AG04450 (cell line): Measurements from ENCODE around the gene HRH1. TPM values are rescaled to one million over a fixed set of nuclear protein-coding genes. Genes with fewer than 3 reads are reported as not detected.
A peak's percentile ranks its signal among the peaks of the same experiment; 100 is the strongest.

Experiments used
- CTCF ChIA-PET: fragments of 300-600, 350-600 bp; formaldehyde crosslinking; extraction: SDS; loops from one replicate; lab custom pipeline; 2022; ENCODE audit warnings: antibody characterized with exemption, inconsistent platforms; lab: Charles Lee
- POLR2A ChIA-PET: fragments of 350-600 bp; formaldehyde crosslinking; extraction: SDS; loops from one replicate; lab custom pipeline; 2021; ENCODE audit warnings: antibody characterized with exemption, inconsistent platforms; lab: Yijun Ruan, JAX
- DNase-seq: peaks from one replicate; pipeline ENCODE4 v3.0.0-alpha.2; 2011; ENCODE audit warnings: low read depth, low spot score
- H3K27ac ChIP-seq: one replicate; pipeline ENCODE4 v1.5.1; 2012; ENCODE audit warnings: low read depth, low read length, control low read depth
- H3K27me3 ChIP-seq: one replicate; pipeline ENCODE4 v1.6.0; 2012; ENCODE audit warnings: low read length; ENCODE audit not compliant: control insufficient read depth, insufficient read depth
- H3K4me3 ChIP-seq: 2 replicates; pipeline ENCODE4 v1.5.1; 2011; ENCODE audit warnings: mild to moderate bottlenecking, low read depth, low read length, control low read depth
- H3K9me3 ChIP-seq: 2 replicates; pipeline ENCODE4 v1.5.1; 2012; ENCODE audit warnings: low read length; ENCODE audit not compliant: control insufficient read depth, insufficient read depth
- polyA plus RNA-seq: library from polyadenylated mRNA; depleted of rRNA; stranded (reverse); fragments of >200 nt; gene quantifications from 2 replicates; pipeline ENCODE4 v1.2.3, GENCODE V29; 2011
- TF ChIP-seq, protein P1 (sequence below): IDR thresholded peaks from 2 replicates; pipeline ENCODE4 v1.5.1; 2011; ENCODE audit warnings: low read depth, low read length, control low read depth, inconsistent platforms

Gene HRH1
- polyA plus RNA-seq, 1 experiment: 25.4 TPM

DNA sequence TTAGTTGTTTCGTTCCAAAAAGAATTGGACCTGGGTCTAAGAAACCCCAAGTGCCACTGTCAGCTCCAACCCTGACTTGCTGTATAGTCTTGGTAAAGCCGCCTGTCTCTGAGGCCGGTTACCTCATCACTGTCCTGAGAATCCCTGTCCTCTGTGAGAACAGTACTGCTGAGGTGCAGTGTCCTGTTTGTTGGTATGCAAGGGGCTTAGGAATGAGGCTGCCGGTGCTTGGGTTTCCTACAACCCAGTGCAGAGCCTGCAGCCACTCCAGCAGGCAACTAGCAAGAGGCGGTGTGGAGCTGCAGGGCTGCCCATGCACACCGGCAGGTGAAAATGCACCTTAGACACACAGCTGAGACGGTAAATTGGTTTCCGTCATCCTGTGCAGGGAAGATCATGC lies 65.9 kb downstream of the HRH1 start:
- no peaks in the 10 kb centered on the region; the same call in 1 of the 2 replicates for H3K9me3 ChIP-seq
- no peak for DNase-seq
- no peak overlapping the region for H3K27ac ChIP-seq
- no peaks in the 10 kb centered on the region for H3K27me3 ChIP-seq
- POLR2A ChIA-PET: no interaction called here
- no peak overlapping the region for H3K4me3 ChIP-seq
- TF ChIP-seq, protein P1, sequence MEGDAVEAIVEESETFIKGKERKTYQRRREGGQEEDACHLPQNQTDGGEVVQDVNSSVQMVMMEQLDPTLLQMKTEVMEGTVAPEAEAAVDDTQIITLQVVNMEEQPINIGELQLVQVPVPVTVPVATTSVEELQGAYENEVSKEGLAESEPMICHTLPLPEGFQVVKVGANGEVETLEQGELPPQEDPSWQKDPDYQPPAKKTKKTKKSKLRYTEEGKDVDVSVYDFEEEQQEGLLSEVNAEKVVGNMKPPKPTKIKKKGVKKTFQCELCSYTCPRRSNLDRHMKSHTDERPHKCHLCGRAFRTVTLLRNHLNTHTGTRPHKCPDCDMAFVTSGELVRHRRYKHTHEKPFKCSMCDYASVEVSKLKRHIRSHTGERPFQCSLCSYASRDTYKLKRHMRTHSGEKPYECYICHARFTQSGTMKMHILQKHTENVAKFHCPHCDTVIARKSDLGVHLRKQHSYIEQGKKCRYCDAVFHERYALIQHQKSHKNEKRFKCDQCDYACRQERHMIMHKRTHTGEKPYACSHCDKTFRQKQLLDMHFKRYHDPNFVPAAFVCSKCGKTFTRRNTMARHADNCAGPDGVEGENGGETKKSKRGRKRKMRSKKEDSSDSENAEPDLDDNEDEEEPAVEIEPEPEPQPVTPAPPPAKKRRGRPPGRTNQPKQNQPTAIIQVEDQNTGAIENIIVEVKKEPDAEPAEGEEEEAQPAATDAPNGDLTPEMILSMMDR: no peak
- CTCF ChIA-PET: interaction anchor here (0.6 to 0.7 kb wide), 5 partner anchors 10 to 1016 kb away, joined by 3 to 12 read pairs (median 4); no protein-coding TSS in a partner anchor

DNA sequence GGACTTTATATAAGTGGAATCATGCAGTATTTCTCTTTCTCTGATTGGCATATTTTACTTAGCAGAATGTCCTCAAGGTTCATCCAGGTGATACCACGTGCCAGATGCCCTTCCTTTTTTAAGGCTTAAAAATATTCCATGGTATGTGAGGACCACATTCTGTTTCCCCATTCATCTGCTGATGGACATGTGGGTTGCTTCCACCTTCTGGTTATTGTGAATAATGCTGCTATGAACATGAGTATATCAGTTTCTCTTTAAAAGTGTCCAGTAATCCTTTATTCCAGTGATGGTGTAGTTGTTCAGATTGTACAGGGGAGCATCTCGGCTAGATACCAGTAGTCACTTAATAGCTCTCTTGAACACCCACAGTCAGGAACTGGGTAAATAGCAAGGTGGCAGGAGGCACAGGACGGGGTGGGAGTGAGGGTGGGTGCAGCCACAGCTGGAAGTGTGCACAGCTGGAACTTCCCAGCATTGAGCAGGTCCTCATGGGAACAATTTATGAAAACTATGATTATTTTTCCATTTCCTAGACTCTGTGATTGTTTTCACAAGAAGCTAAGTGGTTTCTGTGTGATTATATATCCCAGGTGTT lies 67.6 kb downstream of the HRH1 start:
- Histone ChIP-seq H3K27me3 (no peaks in the 10 kb centered on the region), H3K4me3 (no peak overlapping the region), H3K9me3 (no peaks in the 10 kb centered on the region; the same call in 1 of the 2 replicates), H3K27ac (no peak overlapping the region)
- DNase-seq: no peak
- POLR2A ChIA-PET: no interaction called here
- TF ChIP-seq, protein P1: peak; percentile 23; the same call in 1 of the 2 replicates
- CTCF ChIA-PET: interaction anchor here (0.6 to 1.5 kb wide), 4 partner anchors 10 to 161 kb away, joined by 3 to 10 read pairs (median 3); no protein-coding TSS in a partner anchor

DNA sequence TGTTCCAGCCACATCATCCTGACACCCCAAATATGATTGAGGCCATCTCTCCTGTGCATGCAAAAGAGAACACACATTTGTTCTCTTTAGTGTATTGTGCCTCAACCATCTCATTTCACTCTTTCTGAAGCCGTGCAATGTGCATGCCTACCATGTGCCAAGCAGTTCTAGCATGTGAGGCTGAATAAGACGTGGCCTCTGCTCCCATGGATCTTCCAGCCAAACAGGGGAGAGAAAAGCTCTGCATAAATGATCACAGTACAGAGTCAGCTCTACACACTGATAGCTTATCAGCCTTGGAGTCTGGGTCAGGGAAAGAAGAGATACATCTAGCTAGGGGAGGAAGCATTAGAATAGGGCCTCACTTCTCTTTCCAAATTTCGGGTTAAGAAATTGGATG lies 69.7 kb downstream of the HRH1 start:
- H3K4me3 ChIP-seq: no peak overlapping the region
- H3K27ac ChIP-seq: no peak overlapping the region
- no peaks in the 10 kb centered on the region for H3K27me3 ChIP-seq
- POLR2A ChIA-PET: no interaction called here
- TF ChIP-seq, protein P1: no peak
- H3K9me3 ChIP-seq: no peaks in the 10 kb centered on the region; the same call in 1 of the 2 replicates
- DNase-seq: no peak
- CTCF ChIA-PET: interaction anchor here (2.1 kb wide), 1 partner anchor 68 kb away, joined by 7 read pairs; no protein-coding TSS in a partner anchor

DNA sequence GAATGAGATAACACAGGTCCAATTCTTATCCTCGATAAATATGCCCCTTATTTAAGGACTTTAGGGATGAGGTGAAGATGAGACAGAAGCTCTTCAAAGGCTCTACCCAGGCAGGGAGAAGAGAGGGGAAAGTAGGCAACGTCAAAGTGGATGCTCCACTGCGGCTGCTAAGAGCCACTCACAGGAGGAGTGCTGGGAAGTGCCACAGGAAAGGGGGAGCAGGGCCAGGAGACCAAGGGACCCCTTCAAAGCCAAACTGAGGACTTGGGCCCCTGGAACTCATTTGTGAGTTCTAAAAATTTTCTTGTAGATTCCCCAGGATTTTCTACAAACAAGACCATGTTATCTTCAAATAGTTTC lies 70.6 kb downstream of the HRH1 start:
- Histone ChIP-seq H3K4me3 (no peak overlapping the region), H3K27me3 (no peaks in the 10 kb centered on the region), H3K27ac (no peak overlapping the region), H3K9me3 (no peaks in the 10 kb centered on the region; the same call in 1 of the 2 replicates)
- DNase-seq: no peak
- ChIA-PET CTCF (interaction anchor here (2.1 kb wide), 1 partner anchor 69 kb away, joined by 7 read pairs; no protein-coding TSS in a partner anchor), POLR2A (no interaction called here)
- TF ChIP-seq, protein P1: no peak

DNA sequence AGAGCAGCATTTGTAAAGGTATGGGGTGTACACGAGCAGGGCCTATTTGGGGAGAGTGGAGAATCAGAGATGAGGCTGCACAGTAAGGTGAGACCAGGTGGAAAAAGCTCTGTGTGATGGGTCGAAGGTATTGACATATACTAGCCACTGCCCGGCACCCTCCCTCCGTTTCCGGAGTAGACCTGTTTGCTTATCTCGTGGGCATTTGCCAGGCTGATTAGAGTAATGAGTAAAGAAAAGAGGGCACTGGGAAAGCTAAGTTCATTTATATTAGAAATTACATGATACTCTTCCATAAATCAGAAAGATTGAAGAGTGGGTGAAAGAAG lies 71.7 kb downstream of the HRH1 start:
- TF ChIP-seq, protein P1: no peak
- no peak for DNase-seq
- H3K9me3 ChIP-seq: no peaks in the 10 kb centered on the region; the same call in 1 of the 2 replicates
- ChIA-PET CTCF (interaction anchor here (0.8 kb wide), 1 partner anchor 71 kb away, joined by 3 read pairs; no protein-coding TSS in a partner anchor), POLR2A (no interaction called here)
- no peaks in the 10 kb centered on the region for H3K27me3 ChIP-seq
- peak overlapping the region; percentile 31 for H3K27ac ChIP-seq
- no peak overlapping the region for H3K4me3 ChIP-seq
